Esophagus (tissue), 2 donors: ENCODE results near the gene ATP6V0B. TPM values are rescaled to one million over a fixed set of nuclear protein-coding genes. Genes with fewer than 3 reads are reported as not detected.
A peak's percentile ranks its signal among the peaks of the same experiment; 100 is the strongest.

Experiments
- H3K27ac ChIP-seq, 2 donors: one replicate each; pipeline ENCODE4 v1.5.1; 2013; ENCODE audit warnings: low read depth in 2 of 2, mild to moderate bottlenecking in 2 of 2, inconsistent platforms in 1 of 2, low read length in 1 of 2, moderate library complexity in 1 of 2
- H3K27me3 ChIP-seq, 2 donors: one replicate each; pipeline ENCODE4 v1.6.1; 2013; ENCODE audit warnings: low read length in 2 of 2, control low read depth in 1 of 2, mild to moderate bottlenecking in 1 of 2; ENCODE audit not compliant: insufficient read depth in 2 of 2, control insufficient read depth in 1 of 2
- H3K36me3 ChIP-seq, 2 donors: one replicate each; pipeline ENCODE4 v1.6.1; 2013; ENCODE audit warnings: low read length in 1 of 2; ENCODE audit not compliant: control insufficient read depth in 2 of 2, insufficient read depth in 2 of 2
- H3K4me1 ChIP-seq, 2 donors: one replicate each; pipeline ENCODE4 v1.6.1; 2013; ENCODE audit warnings: low read length in 1 of 2; ENCODE audit not compliant: control insufficient read depth in 2 of 2, insufficient read depth in 2 of 2
- H3K4me3 ChIP-seq, 2 donors: one replicate each; pipeline ENCODE4 v1.5.1; 2013; ENCODE audit warnings: low read length in 2 of 2, mild to moderate bottlenecking in 2 of 2, low read depth in 1 of 2, moderate library complexity in 1 of 2
- H3K9me3 ChIP-seq, 2 donors: one replicate each; pipeline ENCODE4 v1.6.1; 2013; ENCODE audit warnings: mild to moderate bottlenecking in 2 of 2, low read depth in 1 of 2, low read length in 1 of 2, moderate library complexity in 1 of 2; ENCODE audit not compliant: control insufficient read depth in 2 of 2, insufficient read depth in 1 of 2
- WGBS, 2 donors: extraction: QIAGEN DNeasy Blood & Tissue Kit; methylation state at CpG; one replicate each; pipeline ENCODE4 v1.1.7; 2013; 5-methylcytosine and 5-hydroxymethylcytosine counted together
- polyA plus RNA-seq, 2 donors: library from polyadenylated mRNA; stranded (reverse); fragments of 200-250 nt; gene quantifications; one replicate each; pipeline ENCODE4 v1.2.3, GENCODE V29; 2013
- donor health status: healthy with polysubstance abuse.
- donor health status: Bipolar disorder and iron deficiency.

Gene ATP6V0B
- polyA plus RNA-seq, 2 donors = 66.1 to 124 TPM

- Histone ChIP-seq H3K4me1 (peaks cover 18 to 40% of the 10 kb centered on the region in 2 donors), H3K4me3 (no peak overlapping the region), H3K9me3 (no peaks in the 10 kb centered on the region), H3K27ac (no peak overlapping the region), H3K36me3 (peaks cover 5 to 25% of the 10 kb centered on the region in 2 donors), H3K27me3 (no peaks in the 10 kb centered on the region)
- WGBS, 2 donors = 89 to 93% methylated on average over 8 of the region's 8 CpGs
These were observed 2.1 kb downstream of the ATP6V0B start for GRCh38 chr1:43976890-43977289.

DNA sequence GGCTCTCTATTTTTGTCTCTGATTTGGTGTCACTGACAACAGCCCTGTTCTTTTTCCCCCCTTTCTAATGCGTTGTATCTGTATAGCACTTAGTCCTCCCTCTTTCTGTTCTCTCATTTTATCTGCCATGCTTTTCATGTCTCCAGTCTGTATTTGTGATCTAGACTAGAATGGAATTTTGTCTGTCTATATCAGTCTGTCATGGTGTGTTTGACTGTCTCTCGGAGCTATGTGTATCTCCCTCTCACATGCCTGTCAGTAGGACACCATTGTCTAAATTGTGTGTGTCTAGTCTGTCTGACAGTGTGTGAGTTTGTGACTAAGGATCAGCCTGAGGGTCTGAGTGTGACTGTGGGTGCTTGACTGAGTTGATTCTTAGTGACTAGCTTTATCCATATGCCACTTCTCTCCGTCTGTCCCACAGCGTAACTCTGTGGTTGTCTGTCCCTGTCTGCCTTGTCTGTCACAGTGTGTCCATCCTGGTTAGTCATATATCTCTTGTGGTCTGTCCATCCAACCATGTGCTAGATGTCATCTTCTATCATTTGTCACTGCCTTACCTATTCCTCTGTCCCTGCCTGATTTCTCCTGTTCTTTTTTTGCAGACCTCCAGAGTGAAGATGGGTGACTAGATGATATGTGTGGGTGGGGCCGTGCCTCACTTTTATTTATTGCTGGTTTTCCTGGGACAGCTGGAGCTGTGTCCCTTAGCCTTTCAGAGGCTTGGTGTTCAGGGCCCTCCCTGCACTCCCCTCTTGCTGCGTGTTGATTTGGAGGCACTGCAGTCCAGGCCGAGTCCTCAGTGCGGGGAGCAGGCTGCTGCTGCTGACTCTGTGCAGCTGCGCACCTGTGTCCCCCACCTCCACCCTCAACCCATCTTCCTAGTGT is 2.9 kb downstream of the ATP6V0B start:
- Histone ChIP-seq H3K36me3 (peaks cover 5 to 21% of the 10 kb centered on the region in 2 donors), H3K27me3 (no peaks in the 10 kb centered on the region), H3K9me3 (no peaks in the 10 kb centered on the region), H3K4me1 (peaks cover 18 to 44% of the 10 kb centered on the region in 2 donors), H3K4me3 (no peak overlapping the region), H3K27ac (no peak overlapping the region)
- WGBS, 2 donors = 82 to 93% methylated on average over 9 of the region's 9 CpGs

DNA sequence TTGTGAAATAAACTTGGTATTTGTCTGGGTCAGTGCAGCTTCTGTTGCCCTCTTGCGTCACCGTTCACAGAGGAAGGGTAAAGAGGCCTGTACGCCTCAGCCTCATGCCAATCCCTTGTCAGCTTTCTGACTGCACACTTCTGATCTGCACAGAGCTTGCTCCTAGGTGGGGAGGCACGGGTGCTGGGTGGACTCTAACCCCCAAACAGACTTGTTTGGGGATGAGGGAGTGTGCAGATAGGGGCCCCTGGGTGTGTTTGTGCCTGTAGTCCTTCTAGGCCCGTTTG is 3.4 kb downstream of the ATP6V0B start:
- Histone ChIP-seq H3K27me3 (no peaks in the 10 kb centered on the region), H3K4me1 (peaks cover 18 to 45% of the 10 kb centered on the region in 2 donors), H3K36me3 (peaks cover 5 to 19% of the 10 kb centered on the region in 2 donors), H3K9me3 (no peaks in the 10 kb centered on the region), H3K4me3 (no peak overlapping the region), H3K27ac (no peak overlapping the region)
- 55 to 73% methylated on average over 5 of the region's 5 CpGs for WGBS, 2 donors

DNA sequence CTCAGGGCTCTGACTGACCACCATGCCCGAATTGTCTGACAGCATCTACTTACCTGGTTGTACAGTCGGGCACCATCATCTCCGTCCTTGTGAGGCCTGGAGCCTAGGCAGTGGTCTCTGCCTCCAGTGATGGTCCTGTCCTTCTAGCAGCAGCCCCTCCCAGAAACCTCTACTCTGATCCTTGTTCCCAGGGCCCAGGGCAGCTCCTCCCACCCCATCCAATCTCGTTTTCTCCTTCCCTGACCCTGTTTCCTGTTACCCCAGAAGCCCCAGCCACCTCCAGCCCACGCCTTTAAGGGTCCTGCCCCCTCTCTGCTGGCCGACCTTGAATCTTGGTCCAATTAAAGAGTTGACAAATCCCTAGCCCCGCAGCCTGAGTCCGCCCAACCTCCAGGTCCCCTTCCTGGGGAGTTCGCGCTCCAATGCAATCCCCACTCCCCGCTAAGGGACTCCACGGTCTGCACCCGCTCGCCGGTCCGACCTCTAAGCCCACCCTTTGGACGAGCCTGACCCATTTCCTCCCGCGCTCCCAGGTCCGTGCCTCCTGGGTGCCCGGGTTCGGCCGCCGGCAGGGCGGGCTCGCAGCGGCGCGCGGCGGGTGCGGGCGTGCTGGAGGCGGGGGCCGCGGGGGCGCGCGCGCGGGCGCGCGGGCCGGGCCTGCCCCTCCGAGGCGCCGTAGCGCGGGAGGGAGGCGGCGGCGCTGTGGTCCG is 3.9 kb downstream of the ATP6V0B start, which contains the start of gene B4GALT2:
Gene B4GALT2 (plus strand): TSS at position 660 of the 710 bp plus-strand sequence. CDS start 1,951 bp downstream, outside the sequence.
- Histone ChIP-seq H3K4me1 (peaks cover 18 to 45% of the 10 kb centered on the region in 2 donors), H3K27ac (peak within 1 kb of the TSS; percentile 57 to 85), H3K9me3 (no peaks in the 10 kb centered on the region), H3K4me3 (peak within 1 kb of the TSS; percentile 60 to 74), H3K36me3 (peaks cover 5 to 20% of the 10 kb centered on the region in 2 donors), H3K27me3 (no peaks in the 10 kb centered on the region)
- 5 to 10% methylated on average over 29 to 54 of the region's 54 CpGs for whole genome bisulfite sequencing, 2 donors

GRCh38 chr1:43979261-43979527 is 4.4 kb downstream of the ATP6V0B start:
- Histone ChIP-seq H3K4me3 (peak overlapping the region; percentile 57 to 74), H3K9me3 (no peaks in the 10 kb centered on the region), H3K27me3 (no peaks in the 10 kb centered on the region), H3K4me1 (peaks cover 18 to 45% of the 10 kb centered on the region in 2 donors), H3K27ac (peak overlapping the region; percentile 43 to 57), H3K36me3 (peaks cover 5 to 23% of the 10 kb centered on the region in 2 donors)
- WGBS, 2 donors = 0 to 1% methylated on average over 6 to 45 of the region's 45 CpGs

DNA sequence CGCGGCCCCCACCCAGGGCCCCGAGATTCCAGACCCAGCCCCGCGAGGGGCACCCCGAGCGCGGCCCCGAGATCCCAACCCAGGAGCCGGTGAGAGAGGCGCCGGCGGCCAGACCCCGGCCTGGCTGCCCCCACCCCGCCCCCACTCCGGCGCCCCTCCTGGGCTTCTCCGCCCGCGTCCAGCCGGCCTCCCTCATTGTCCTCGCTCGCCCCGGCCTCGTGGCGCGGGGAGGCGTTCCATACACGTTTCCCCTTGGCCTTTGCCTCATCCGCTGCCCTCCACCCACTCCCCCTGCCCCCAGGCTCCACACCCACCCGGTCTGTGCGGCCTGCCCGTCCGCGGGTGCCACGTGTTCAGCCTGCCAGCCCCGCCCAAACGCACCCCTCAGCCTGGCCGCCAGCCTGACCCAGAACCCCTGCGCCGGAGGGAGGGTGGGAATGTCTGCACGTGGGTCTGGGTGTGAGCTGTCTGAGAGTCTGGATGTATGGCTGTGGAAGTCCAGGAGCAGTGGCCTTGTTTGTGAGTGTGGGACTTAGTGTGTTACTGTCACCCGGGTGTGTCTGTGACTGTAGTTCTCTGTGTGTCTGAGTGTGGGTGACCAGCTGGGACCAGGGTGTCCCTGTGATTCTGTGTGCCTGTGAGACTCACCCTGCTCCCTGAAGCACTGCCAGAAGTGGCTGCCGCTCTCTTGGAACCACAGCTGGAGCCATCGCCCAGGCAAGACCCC is 4.9 kb downstream of the ATP6V0B start:
- peaks cover 18 to 45% of the 10 kb centered on the region in 2 donors for H3K4me1 ChIP-seq
- peak overlapping the region; percentile 57 to 85 for H3K27ac ChIP-seq
- H3K9me3 ChIP-seq = no peaks in the 10 kb centered on the region
- peaks cover 6 to 27% of the 10 kb centered on the region in 2 donors for H3K36me3 ChIP-seq
- no peaks in the 10 kb centered on the region for H3K27me3 ChIP-seq
- 2% methylated on average over 36 to 45 of the region's 45 CpGs for WGBS, 2 donors
- peak overlapping the region; percentile 57 to 74 for H3K4me3 ChIP-seq

- peak overlapping the region in 1 of 2 donors; percentile 85 for H3K27ac ChIP-seq
- peaks cover 10 to 30% of the 10 kb centered on the region in 2 donors for H3K36me3 ChIP-seq
- H3K9me3 ChIP-seq = no peaks in the 10 kb centered on the region
- peak overlapping the region; percentile 57 to 74 for H3K4me3 ChIP-seq
- H3K4me1 ChIP-seq = peaks cover 18 to 45% of the 10 kb centered on the region in 2 donors
- WGBS, 2 donors = 45 to 49% methylated on average over 11 to 13 of the region's 13 CpGs
- H3K27me3 ChIP-seq = no peaks in the 10 kb centered on the region
These were observed 5.7 kb downstream of the ATP6V0B start for GRCh38 chr1:43980255-43981134.

DNA sequence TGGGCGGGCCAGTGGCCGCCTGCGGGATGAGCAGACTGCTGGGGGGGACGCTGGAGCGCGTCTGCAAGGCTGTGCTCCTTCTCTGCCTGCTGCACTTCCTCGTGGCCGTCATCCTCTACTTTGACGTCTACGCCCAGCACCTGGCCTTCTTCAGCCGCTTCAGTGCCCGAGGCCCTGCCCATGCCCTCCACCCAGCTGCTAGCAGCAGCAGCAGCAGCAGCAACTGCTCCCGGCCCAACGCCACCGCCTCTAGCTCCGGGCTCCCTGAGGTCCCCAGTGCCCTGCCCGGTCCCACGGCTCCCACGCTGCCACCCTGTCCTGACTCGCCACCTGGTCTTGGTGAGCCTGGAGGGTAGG is 6.4 kb downstream of the ATP6V0B start:
- no peaks in the 10 kb centered on the region for H3K9me3 ChIP-seq
- 59 to 60% methylated on average over 19 to 20 of the region's 20 CpGs for WGBS, 2 donors
- H3K27me3 ChIP-seq = no peaks in the 10 kb centered on the region
- H3K4me1 ChIP-seq = peaks cover 13 to 40% of the 10 kb centered on the region in 2 donors
- peaks cover 10 to 33% of the 10 kb centered on the region in 2 donors for H3K36me3 ChIP-seq
- peak overlapping the region in 1 of 2 donors; percentile 82 for H3K27ac ChIP-seq
- no peak overlapping the region for H3K4me3 ChIP-seq

DNA sequence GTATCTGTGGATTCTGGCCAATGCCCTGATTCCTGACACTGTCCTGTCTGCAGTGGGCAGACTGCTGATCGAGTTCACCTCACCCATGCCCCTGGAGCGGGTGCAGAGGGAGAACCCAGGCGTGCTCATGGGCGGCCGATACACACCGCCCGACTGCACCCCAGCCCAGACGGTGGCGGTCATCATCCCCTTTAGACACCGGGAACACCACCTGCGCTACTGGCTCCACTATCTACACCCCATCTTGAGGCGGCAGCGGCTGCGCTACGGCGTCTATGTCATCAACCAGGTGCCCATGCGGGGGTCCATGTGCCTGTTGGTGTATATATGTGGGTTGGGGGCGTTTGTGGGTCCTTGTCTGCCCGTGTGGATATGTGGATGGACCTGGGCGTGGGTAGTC is 6.9 kb downstream of the ATP6V0B start:
- Histone ChIP-seq H3K27ac (no peak overlapping the region), H3K36me3 (peaks cover 8 to 28% of the 10 kb centered on the region in 2 donors), H3K9me3 (no peaks in the 10 kb centered on the region), H3K4me1 (peaks cover 13 to 35% of the 10 kb centered on the region in 2 donors), H3K27me3 (no peaks in the 10 kb centered on the region), H3K4me3 (no peak overlapping the region)
- WGBS, 2 donors = 92 to 96% methylated on average over 20 of the region's 20 CpGs
